Stimulated activated CD8-positive, alpha-beta memory T cell treated with anti-CD3 and anti-CD28 coated beads, Interleukin-15, amount 100 ng/mL, for 48 hours (primary cell): ENCODE results near the gene C11orf24.

Experiments used
- DNase-seq, 2 donors: peaks; one replicate each; pipeline ENCODE4 v3.0.0-alpha.2; 2020; ENCODE audit warnings: low read depth in 2 of 2

The C11orf24 gene

DNA sequence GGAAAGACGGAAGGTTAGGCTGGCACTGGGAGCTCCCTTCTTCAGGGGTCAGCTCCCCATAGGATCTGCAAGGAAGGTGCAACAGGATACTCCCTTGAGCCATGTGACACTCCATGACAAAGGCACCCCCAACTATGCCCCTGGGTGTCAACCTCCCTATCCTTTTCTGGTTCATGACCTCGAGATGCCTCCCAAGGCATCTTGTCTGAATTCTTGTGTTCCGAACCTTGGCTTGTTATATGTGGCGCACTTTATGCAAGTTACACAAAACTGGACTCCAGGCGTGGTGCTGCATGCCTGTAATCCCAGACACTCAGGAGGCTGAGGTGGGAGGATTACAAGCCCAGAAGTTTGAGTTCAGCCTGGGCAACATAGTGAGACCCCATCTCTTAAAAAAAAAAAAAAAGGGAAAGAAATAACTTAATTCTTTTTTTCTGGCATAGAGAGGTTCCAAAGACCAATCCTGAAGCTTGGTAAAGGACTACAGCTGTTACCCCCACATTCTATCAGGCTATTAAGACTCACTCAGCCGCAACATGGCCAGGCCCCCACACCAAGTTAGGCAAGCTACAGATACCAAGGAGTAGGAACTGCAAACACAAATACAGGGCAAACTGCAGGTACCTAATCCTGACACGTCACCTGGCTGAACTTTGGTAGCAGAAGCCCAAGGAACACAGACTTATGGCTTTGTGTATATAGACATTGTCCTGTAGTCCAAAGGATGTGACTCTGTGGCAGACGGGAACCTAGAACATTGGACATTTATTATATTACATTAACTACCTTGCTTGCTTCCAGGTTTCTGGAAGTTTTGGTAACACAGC is 1.4 kb downstream of the C11orf24 start:
- DNase-seq = no peak

DNA sequence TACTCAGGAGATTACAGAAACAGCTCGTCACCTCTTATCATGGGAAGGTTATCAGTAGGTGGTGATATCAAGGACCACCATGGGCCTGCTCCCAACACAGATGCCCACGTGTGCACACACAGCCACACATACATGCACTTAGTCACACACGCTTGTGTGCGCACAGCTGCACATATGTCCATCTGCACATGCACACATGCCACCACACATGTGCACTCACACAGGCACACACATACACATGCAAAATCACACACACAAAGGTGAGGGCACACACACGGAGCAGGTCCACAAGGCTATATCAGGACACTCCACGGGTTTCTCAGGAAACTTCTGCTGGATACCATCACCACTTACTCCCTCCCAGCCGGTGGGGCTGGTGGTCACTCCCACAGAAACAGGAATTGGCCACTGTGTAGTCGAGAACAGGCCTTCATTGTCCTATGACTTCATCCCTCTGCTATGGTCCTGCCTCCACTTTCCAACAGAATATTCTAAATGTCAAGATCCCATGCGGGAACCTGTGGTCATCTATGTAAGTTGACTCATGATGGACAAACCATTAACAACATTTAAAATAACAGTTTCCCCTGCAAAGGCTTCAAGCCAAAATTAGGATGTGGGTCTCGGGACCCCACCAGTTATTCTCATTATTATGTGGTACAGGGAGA is 2.2 kb downstream of the C11orf24 start:
- DNase-seq = no peak

DNA sequence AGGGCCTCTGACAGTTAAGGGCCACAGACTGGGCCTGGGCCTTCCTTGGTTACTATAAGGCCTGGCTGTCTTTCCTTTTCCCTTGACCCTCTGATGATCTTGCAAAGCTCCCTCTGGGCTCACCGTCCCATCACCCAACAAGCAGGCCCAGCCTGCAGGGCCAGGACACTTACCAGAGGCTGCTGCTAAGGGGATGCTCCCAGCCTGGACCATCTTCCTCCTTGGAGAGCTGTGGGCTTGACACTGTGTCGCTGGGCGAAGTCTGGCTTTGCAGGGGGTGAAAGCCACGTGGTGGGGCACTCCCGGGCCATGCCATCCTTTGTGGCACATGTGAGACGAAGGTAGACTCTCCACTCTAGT is 3.9 kb downstream of the C11orf24 start:
- no peak for DNase-seq

DNA sequence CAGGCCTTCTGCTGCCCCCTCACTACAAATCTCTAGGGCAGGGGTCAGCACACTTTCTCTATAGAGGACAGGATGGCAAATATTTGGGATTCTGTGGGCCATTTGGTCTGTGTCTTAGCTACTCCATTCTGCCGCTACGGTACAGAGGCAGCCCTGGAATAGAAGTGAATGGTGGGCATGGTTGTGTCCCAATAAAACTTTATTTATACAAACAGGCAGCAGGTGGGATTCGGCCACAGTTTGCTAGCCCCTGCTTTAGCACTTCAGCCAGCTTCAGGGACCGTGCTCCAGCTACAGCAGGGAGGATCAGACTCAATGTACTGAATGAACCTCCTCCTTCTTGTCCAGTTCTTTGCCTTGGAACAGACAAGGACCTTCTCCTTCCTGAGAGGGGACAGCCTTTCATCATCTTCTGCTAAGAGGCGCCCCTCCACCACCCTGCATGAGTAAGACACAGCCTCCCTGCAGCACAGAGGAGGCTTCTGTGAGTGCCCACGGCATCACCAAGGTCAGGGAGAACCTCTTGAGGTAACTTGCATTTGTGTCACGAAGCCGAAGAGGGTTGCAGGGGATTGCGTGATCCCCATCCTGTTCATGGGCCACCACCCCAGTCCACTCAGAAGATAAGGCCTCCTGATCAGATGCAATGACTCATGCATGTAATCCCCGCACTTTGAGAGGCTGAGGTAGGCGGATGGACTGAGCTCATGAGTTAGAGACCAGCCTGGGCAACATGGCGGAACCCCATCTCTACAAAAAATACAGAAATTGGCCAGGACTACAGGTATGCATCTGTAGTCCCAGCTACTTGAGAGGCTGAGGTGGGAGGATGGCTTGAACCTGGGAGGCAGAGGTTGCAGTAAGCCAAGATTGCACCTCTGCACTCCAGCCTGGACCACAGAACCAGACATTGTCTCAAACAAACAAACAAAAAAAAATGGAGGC is 4.6 kb downstream of the C11orf24 start:
- no peak for DNase-seq

DNA sequence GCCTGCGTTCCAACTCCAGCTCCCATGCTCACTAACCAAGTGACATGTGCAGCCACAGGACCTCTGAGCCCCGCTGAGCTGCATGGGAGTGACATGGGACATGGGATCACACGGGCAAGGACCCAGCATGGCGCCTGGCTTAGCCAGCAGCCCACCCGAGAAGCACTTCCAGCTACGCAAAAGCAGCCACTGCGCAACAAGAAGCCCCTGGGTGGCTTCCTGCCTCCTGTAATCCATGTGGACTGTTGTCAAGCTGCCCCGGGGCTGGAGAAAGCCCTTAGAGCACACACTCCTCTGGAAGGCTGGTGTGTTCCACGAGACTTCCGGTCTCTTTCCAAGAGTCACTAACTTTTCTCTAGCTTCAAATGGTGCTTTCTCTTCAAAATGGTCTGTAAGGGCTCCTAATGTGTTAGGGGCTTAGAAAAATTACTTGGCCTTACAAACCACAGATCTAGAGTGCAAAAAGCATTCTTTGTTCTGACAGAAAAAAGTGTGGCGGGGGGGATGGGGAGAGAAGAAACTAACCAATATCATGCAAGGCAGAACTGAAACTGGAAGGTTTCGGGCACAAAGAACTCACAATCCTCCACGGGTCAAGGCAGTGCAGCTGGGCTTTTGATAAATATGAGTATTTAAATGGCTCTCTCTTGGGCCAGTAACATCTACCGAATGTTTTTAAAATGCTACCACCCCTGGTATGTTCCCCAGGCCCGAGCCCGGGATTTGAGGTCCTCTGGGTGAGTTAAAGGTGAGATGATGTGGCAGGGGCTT is 5.5 kb downstream of the C11orf24 start:
- no peak for DNase-seq

DNA sequence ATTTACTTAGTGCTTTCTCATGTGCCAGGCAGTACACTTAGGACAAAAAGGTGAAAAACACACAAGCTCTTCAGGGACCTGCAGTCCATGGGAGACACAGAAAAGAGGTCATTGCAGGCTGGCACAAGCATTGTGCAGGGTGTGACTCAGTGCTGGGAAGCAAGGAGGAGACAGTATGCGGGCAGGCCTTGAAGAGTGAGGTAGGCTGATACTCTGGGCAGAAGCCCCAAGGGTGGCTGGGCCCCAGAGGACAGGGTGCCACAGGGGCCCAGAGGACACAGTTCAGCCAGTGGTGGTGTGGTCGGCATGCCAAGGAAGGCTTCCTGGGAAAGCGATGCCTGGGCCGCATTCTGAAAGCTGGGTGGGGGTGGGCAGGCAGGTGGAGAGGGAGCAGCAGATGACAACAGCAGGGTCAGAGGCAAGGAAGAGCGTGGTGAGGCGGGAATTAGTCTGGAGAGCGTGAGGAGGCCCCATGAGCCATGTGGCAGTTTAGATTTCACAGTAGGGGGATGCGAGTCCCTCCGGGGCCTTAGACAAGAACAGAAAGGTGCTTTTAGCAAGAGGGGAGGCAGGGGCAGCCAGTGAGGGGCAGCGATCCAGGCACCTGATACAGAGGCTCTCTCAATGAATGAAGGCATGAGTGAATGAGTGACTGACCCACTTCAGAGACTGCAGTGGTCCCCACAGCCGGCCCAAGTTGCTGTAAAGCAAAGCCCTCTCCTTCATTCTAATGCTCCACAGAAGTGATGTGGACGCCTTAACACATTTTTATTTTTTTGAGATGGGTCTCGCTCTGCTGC is 6.8 kb downstream of the C11orf24 start:
- no peak for DNase-seq

DNA sequence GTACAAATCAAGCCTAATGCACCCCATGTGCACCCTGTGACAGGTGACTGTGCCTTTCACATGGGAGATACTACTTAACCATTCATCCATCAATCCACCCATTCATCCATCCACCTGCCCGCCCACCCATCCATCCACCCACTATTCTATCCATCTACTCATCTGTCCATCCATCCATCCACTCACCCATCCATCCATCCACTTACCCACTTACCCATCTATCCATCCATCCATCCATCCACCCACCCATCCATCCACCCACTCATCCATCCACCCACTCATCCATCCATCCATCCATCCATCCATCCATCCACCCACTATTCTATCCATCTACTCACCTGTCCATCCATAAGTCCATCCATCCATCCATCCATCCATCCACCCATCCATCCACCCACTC is 7.5 kb downstream of the C11orf24 start:
- DNase-seq = no peak

DNA sequence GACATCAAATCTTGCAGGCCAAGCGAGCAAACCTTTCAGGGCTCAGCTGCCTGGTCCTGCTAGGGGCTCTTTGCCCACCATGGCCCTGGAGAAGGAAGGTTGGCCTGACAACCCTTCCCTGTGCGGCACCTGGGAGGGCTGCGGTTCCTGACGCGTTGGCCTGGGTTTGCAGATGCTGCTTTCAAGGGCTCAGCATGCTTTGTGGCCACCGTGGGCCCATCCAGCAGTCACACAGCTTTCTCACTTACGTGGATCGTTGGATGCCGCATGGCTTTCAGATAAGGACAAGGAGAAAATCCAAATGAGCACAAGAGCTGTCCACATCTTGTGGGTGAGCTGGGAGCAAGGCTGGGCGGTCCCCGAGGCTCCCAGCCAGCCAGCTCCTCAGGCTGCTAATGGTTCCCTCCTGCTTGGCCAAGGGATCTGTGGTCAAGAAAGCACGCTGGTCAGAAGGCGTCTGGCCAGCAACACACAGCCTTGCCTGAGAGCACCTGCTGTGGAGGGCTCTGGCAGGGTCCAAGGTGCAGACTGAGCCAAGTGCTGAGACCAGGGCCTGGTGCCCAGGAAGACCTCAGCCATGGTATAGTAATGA is 8.2 kb downstream of the C11orf24 start:
- no peak for DNase-seq

DNA sequence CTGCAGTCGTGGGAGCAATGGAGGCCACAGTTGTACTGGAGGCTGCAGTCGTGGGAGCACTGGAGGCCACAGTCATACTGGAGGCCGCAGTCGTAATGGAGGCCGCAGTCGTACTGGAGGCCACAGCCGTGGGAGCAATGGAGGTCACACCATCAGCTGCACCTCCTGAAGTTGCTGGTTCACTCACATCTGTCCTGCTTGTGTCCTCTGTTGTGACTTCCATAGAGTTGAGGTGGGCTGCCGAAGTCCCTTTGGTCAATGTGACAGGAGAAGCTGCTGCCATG is 9.3 kb downstream of the C11orf24 start:
- DNase-seq = no peak

DNA sequence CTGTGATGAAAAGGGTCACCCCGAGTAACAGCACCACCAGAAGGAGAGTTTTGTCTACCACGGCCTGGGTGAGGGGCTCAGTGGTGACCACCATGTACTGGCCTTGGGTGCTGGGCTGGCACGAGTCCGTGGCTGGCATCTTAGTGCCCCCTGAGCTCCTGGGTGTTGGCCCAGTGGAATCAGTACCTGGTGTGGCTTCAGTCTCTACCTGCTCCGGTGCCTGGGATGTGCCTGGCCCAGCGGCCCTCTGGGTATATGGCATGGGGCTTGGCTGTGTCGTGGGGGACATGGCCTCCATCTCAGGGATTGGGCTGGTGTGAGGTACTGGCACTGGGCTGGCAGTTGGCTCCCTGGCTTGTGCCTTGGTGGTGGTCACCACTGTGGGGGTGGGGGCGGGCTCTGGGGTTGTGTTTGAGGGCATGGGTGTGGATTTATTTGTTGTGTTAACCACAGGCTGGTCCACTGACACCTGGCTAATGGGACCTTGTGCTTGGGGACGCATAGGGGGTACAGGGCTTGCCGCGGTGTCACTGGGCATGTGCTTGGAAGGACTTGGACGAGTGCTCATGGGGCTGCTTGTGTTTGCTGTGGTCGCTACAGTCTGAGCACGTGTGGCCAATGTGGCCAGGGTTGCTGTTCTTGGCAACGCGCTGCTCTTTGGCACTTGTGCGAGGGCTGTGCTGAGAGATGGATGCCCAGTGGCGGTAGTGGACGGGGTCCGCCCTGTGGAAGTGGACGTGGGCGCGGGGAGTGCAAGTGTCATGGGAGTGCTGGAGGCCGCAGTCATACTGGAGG is 9.8 kb downstream of the C11orf24 start:
- DNase-seq = no peak

DNA sequence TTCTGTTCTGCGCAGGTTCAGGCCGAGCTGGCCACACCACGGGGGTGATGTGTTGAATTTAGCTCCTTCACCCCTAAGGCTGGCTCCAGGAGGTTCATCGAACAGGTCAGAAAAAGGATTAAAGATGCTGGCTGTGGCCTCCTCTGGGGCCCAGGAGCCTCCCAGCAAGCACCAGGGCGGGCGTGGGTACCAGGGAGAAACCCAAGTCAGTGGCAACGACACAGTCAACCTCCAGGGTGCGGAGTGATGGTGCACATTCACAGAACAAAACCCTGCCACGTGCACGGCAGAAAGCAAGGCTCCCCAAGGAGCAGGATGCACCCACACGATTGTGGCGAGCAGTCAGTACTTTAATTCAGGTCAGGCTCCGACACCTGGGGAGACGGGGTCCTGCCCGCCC is 10.8 kb downstream of the C11orf24 start:
- no peak for DNase-seq

DNA sequence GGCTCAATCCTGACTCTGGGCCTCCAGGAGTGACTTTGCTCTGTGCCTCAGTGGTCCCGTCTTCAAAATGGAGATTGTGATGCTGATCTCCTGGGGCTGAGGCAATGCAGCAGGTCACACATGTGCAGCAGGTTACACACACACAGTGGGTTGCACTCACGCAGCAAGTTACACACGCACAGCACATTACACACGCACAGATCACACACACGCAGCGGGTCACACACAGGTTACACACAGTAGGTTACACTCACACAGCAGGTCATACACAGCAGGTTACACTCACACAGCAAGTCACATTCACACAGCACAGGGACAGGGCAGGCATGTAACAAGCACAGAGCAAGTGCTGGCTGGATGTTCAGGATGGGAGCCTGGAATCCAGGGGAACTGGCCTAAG is 11.3 kb downstream of the C11orf24 start:
- DNase-seq = no peak

DNA sequence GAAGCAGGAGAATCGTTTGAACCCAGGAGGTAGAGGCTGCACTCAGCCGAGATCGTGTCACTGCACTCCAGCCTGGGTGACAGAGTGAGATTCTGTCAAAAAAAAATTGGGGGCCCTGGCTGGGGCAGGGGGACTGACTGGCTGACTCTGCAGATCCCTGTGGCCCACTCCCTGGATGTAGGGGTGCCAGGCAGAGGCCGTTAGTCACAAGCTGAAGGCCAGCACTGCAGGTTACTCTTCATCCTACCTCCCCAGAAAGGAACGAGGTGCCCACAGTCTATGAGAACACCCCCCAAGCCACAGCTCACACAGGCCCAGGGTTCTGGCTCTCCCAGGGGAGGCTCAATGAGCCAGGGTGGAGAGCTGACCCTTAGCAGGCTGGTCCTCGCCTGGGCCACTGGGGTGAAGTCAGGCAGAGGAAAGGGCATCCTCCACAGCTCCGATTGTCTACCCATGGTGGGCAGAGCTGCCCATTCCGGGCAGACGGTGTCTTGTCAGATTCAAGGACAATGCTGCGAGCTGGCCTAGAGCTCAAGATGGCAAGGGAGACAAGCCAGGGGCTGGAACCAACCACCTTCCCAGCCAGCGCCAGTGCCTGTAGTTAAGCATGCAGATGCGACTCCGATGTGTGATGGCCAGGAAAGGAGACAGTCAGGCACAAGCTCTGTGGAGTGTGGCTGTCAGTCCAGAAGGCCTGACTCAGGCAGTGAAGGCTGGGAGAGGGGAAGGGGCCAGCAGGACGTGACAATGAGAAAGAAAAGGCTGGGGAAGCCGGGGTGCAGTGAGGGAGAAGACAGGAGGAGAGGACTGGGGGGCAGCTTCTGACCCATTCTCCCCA is 12.4 kb downstream of the C11orf24 start:
- DNase-seq = no peak

DNA sequence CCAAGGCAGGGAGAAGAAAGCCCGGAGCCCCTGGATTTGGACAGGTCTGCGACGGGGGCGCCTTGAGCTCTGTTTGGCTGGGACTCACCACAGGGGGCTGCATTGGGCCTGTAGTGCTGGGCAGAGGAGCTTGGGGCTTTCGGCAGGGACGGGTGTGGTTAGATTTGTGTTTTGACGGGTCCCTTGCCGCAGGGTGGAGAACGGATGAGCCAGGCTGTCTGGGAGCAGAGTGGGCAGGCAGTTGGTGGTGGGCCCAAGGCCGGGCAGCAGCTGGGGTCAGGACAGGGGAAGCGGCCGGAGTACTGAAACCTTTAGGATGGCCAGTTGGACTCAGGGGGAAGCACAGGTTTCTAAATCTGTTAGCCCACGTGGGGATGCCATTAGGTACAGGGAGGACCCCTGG is 13.4 kb downstream of the C11orf24 start:
- no peak for DNase-seq

DNA sequence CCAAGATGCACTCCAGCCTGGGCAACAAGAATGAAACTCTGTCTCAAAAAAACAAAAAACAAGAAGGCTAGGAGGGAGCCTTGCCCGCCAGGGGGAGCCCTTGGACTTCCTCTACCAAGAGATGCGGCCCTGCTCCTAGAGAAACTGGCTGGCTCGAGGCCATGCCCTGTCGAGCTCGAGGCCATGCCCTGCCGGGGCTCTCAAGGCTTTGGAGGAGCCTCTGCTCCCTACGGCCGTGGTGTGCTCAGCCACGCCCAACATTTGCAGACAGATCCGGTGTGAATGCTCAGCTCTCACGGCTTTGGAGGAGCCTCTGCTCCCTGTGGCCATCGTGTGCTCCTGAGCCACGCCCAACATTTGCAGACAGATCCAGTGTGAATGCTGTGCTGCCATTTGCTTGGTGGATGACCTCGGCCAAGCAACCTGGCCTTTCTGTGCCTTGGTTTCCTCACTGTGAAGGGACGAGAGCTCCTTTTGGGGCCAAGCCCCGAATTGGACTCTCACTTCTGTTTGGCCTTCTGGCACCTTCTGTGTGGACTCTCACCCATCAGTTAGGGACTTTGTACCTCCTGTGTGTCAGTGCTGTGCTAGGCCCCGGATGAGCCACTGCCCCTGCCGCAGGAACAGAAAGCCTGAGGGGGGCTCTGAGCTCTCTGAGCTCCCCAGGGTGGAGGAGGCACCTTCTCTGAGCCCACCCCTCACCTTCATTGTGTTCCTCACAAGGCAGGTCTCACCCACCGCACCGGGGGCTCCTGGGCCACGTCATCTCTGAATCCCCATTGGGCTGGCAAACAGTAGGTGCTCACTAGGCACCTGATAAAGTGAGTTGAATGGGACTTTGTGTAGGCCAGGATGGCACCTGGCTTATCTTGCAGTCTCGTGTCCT is 14.1 kb downstream of the C11orf24 start:
- DNase-seq = peak; percentile 83 to 85

DNA sequence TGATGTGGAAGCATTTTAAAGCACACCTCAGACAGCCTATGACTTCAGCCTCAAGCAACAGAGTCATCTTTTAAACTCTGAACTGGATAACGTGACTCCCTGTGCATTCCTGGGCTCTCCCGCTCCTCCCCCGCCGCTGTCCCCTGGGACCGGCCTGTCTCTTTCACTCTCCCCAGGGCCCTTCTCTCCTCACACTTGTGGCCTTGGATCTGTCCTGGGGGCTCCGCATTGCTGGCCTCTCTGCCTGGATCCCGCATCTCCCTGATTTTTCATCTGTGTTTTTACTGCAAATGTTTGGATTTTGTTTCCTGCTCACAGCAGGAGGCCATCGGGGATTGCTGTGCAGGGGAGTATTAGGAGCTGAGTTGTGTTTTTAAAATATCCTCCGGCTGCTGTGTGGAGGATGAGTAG is 15.4 kb downstream of the C11orf24 start:
- DNase-seq = no peak

DNA sequence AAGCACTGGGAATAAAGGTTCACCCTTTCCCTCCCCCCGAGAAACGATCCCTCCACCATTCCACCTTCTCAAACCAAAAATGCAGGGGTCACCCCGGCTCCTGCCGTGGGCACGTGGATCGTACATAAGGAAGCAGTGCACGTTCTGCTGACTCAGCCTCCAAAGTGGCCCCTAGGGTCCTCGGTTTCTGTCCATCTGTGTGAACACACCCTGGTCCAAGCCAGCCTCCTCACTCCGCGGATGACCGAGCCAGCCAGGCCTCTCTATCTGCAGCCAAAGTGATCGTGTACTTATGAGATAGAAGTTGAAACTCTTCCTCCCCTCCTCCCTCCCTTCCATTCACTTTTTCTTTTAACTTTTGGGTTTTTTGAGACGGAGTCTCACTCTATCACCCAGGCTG is 16.2 kb downstream of the C11orf24 start:
- DNase-seq = no peak

DNA sequence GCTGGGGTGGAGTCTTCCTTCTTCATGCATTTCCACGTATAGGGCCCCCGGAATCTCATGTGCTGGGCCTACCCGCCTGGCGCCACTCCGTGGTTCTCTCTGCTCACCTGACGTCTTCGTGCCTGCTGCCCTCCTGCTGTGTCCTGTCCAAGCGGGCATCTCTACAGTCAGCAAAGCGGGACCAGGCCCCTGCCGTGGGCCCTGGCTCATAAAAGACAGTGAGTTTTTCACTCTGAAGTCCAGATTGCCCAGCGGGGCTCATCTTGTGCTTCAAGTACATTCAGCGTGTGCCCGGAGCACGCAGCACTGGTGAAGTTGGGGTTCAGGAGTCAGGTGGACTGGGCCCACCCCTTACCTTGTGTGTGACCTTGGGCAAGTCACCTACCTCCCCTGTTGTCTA is 17.4 kb downstream of the C11orf24 start:
- no peak for DNase-seq
